ENCODE data around the gene LUC7L2.
"Not testable (repeated sequence)": the region's sequence is repeated elsewhere in the genome, so short reads cannot be mapped to it uniquely, and the experiment has no call there.

The LUC7L2 gene

DNA sequence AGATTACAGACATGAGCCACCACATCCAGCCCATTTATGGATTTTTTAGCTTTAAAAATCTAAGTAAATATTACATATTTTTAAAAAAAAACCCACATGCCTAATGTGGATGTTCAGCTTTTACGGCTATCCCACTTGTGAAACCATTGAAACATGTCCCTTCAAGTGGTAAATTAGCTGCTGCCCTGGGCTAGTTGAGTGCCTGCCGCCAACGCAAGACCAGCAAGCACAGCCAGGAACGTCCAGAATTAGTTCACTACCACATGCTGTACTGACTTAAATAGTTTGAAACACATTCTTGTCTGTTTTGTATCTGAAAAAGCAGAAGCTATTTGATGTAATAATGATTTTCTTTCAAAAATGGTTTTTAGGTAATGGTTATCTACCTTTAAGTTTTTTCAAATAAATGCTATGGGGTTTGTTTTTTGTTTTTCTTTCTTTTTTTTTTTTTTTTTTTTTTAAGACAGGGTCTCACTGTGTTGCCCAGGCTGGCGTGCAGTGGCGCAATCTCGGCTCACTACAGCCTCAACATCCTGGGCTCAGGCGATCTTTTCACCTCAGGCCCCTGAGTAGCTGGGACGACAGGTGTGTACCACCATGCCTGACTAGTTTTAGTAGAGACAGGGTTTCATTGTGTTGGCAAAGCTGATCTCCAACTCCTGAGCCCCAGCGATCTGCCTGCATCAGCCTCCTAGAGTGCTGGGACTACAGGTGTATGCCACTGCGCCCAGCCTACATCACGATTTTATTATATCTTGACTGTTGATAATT is 66.7 kb downstream of the LUC7L2 start:
- TF ChIP-seq CTCF (IDR thresholded peaks at IDR 0.05; ENCODE audit: low read depth, low read length) (no peak), MAX (IDR thresholded peaks at IDR 0.05; ENCODE audit: low read depth, low read length) (no peak), POLR2A (IDR thresholded peaks at IDR 0.05; ENCODE audit: extremely low read depth, insufficient read length) (no peak), MYC (IDR thresholded peaks at IDR 0.05; ENCODE audit: low read depth, low read length) (no peak)
- DNase-seq (ENCODE audit: low read depth), result no peak
- no peak overlapping the region for H3K4me3 ChIP-seq (ENCODE audit: low read depth, low read length)

DNA sequence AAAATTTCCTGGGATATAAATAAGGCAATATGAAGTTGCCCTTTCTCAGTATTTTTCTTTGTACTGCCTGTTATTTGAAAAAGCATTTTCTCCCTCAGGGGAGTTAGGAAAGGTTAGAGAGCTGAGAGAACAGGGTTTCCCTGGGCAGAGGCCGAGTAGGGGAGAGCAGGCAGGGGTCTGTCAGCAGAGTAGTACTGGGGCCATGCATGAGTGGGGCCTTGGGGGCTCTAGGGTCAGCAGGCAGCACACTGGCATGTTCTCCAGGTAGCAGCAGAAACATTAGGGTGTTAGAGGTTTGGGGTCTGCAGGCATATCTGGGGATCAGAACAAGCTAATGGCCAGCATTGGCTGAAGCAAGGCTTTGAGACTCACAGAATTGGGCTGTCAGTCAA is 67.3 kb downstream of the LUC7L2 start:
- no peak for DNase-seq (ENCODE audit: low read depth)
- TF ChIP-seq POLR2A (IDR thresholded peaks at IDR 0.05; ENCODE audit: extremely low read depth, insufficient read length), result no peak
- TF ChIP-seq MAX (IDR thresholded peaks at IDR 0.05; ENCODE audit: low read depth, low read length), result no peak
- no peak for TF ChIP-seq CTCF (IDR thresholded peaks at IDR 0.05; ENCODE audit: low read depth, low read length)
- no peak for TF ChIP-seq MYC (IDR thresholded peaks at IDR 0.05; ENCODE audit: low read depth, low read length)
- H3K4me3 ChIP-seq (ENCODE audit: low read depth, low read length), result no peak overlapping the region

DNA sequence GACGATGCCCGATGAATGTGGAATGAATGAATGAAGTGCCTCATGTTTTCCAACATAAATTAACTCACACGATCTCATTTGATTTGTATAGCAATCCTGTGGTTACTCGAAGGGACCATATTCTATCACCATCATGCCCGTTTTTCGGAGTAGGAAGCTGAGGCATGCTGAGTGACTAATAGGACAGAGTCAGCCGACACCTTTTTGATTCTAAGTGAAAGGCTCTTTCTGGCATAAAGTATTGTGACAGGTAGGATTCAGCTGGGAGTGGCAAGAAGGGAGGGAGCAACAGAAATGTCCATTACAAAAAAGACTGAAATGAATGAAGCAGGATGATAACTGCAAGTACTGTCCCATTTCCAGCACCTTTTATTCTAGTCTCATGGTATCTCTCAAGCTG is 68.1 kb downstream of the LUC7L2 start:
- no peak overlapping the region for H3K4me3 ChIP-seq (ENCODE audit: low read depth, low read length)
- TF ChIP-seq MAX (IDR thresholded peaks at IDR 0.05; ENCODE audit: low read depth, low read length) (no peak), CTCF (IDR thresholded peaks at IDR 0.05; ENCODE audit: low read depth, low read length) (no peak), POLR2A (IDR thresholded peaks at IDR 0.05; ENCODE audit: extremely low read depth, insufficient read length) (no peak), MYC (IDR thresholded peaks at IDR 0.05; ENCODE audit: low read depth, low read length) (no peak)
- DNase-seq (ENCODE audit: low read depth), result no peak

GRCh38 chr7:139429735-139430134 is 70.0 kb downstream of the LUC7L2 start:
- H3K4me3 ChIP-seq (ENCODE audit: low read depth, low read length); DNase-seq (ENCODE audit: low read depth): not testable (repeated sequence)

- no peak overlapping the region for H3K4me3 ChIP-seq (ENCODE audit: low read depth, low read length)
- DNase-seq (ENCODE audit: low read depth), result no peak
- TF ChIP-seq CTCF (IDR thresholded peaks at IDR 0.05; ENCODE audit: low read depth, low read length), result no peak
- no peak for TF ChIP-seq MYC (IDR thresholded peaks at IDR 0.05; ENCODE audit: low read depth, low read length)
- no peak for TF ChIP-seq POLR2A (IDR thresholded peaks at IDR 0.05; ENCODE audit: extremely low read depth, insufficient read length)
- TF ChIP-seq MAX (IDR thresholded peaks at IDR 0.05; ENCODE audit: low read depth, low read length), result no peak
These were observed 70.7 kb downstream of the LUC7L2 start for GRCh38 chr7:139430443-139430842.

- no peak for DNase-seq (ENCODE audit: low read depth)
- TF ChIP-seq CTCF (IDR thresholded peaks at IDR 0.05; ENCODE audit: low read depth, low read length) (no peak), MYC (IDR thresholded peaks at IDR 0.05; ENCODE audit: low read depth, low read length) (no peak), POLR2A (IDR thresholded peaks at IDR 0.05; ENCODE audit: extremely low read depth, insufficient read length) (no peak), MAX (IDR thresholded peaks at IDR 0.05; ENCODE audit: low read depth, low read length) (no peak)
- no peak overlapping the region for H3K4me3 ChIP-seq (ENCODE audit: low read depth, low read length)
These were observed 71.3 kb downstream of the LUC7L2 start for GRCh38 chr7:139431010-139431409.
